PC-9 (cell line): ENCODE measurements around the gene EPHB4. TPM values are rescaled to one million over a fixed set of nuclear protein-coding genes. Genes with fewer than 3 reads are reported as not detected.

Experiments used
- BruUV-seq: library from RNA; stranded (reverse); fragments of 400-500 nt; replicated peaks from 2 replicates; lab custom pipeline; 2021; lab: Mats Ljungman, UMichigan
- CTCF ChIA-PET: fragments of 300-600 bp; sonication (Branson Sonifier 250); formaldehyde crosslinking; loops from one replicate; lab custom pipeline; 2022; ENCODE audit warnings: antibody characterized with exemption; lab: Charles Lee
- POLR2A ChIA-PET: fragments of 300-600 bp; sonication (Branson Sonifier 250); formaldehyde crosslinking; loops from one replicate; lab custom pipeline; 2022; ENCODE audit warnings: antibody characterized with exemption; ENCODE audit not compliant: unreplicated experiment; lab: Charles Lee
- DNase-seq, 2 experiments: peaks; one replicate each; pipeline versions ENCODE4 v3.0.0 to v3.0.0-alpha.2; 2015 to 2022; ENCODE audit warnings: mixed read lengths in 1 of 2
- H2AFZ ChIP-seq: fragments of 200-600 bp; sonication (generic); 2 replicates; pipeline ENCODE4 v1.8.1; 2017; ENCODE audit warnings: antibody characterized with exemption
- H3F3A ChIP-seq: fragments of 200-600 bp; sonication (generic); 2 replicates; pipeline ENCODE4 v1.8.1; 2017; ENCODE audit warnings: antibody characterized with exemption, mild to moderate bottlenecking, low read depth; ENCODE audit not compliant: insufficient read depth
- H3K27ac ChIP-seq: fragments of 200-600 bp; sonication (generic); 2 replicates; pipeline ENCODE4 v1.6.1; 2016; ENCODE audit warnings: mixed run types
- H3K27me3 ChIP-seq: fragments of 200-600 bp; sonication (generic); 2 replicates; pipeline ENCODE4 v1.6.1; 2016; ENCODE audit warnings: low read depth, mixed run types; ENCODE audit not compliant: insufficient read depth
- H3K36me3 ChIP-seq: fragments of 200-600 bp; sonication (generic); 2 replicates; pipeline ENCODE4 v1.6.1; 2016; ENCODE audit warnings: low read depth, mixed run types
- H3K4me1 ChIP-seq: fragments of 200-600 bp; sonication (generic); replicated peaks from 2 replicates; pipeline ENCODE4 v1.6.1; 2016; ENCODE audit warnings: mixed run types; ENCODE audit not compliant: insufficient read depth
- H3K4me2 ChIP-seq: fragments of 200-600 bp; sonication (generic); 2 replicates; pipeline ENCODE4 v1.6.1; 2017; ENCODE audit warnings: mixed run types
- H3K4me3 ChIP-seq: fragments of 200-600 bp; sonication (generic); 2 replicates; pipeline ENCODE4 v1.6.1; 2016; ENCODE audit warnings: mixed run types
- H3K79me2 ChIP-seq: fragments of 200-600 bp; sonication (generic); 2 replicates; pipeline ENCODE4 v1.6.1; 2017; ENCODE audit warnings: low read depth, mixed run types
- H3K9me2 ChIP-seq: fragments of 200-600 bp; sonication (generic); 2 replicates; pipeline ENCODE4 v1.8.1; 2017; ENCODE audit warnings: mild to moderate bottlenecking; ENCODE audit not compliant: insufficient read depth
- H3K9me3 ChIP-seq: fragments of 200-600 bp; sonication (generic); 2 replicates; pipeline ENCODE4 v1.8.1; 2016; ENCODE audit warnings: low read depth; ENCODE audit not compliant: insufficient read depth
- H4K20me1 ChIP-seq: fragments of 200-600 bp; sonication (generic); 2 replicates; pipeline ENCODE4 v1.8.1; 2017; ENCODE audit not compliant: insufficient read depth
- CTCF ChIP-seq: fragments of 200-600 bp; sonication (generic); conservative IDR thresholded peaks from 2 replicates; pipeline ENCODE4 v1.6.1; 2017; ENCODE audit warnings: mixed run types, antibody characterized with exemption, mild to moderate bottlenecking, moderate library complexity
- EZH2 ChIP-seq: fragments of 200-600 bp; sonication (generic); IDR thresholded peaks from 2 replicates; pipeline ENCODE4 v1.8.0; 2017; ENCODE audit warnings: antibody characterized with exemption, low read depth
- intact Hi-C: fragments of 100-400 bp; cut with micrococcal nuclease; formaldehyde crosslinking; loops from one replicate; pipeline ENCODE4 v1.10.0; 2022; ENCODE audit not compliant: unreplicated experiment
- total RNA-seq: library from RNA; stranded (reverse); gene quantifications from 2 replicates; pipeline ENCODE4 v1.2.3, GENCODE V29; 2021

EPHB4 gene
- total RNA-seq, 1 experiment from 2014 or later = 79.4 TPM

- Histone ChIP-seq H3K27ac (no peak overlapping the region), H4K20me1 (no peaks in the 10 kb centered on the region), H3K4me1 (no peaks in the 10 kb centered on the region), H3K4me3 (no peak overlapping the region), H2AFZ (no peak overlapping the region), H3K9me3 (no peaks in the 10 kb centered on the region), H3K4me2 (no peak overlapping the region), H3K79me2 (no peaks in the 10 kb centered on the region), H3K36me3 (no peaks in the 10 kb centered on the region), H3K27me3 (no peaks in the 10 kb centered on the region), H3K9me2 (no peaks in the 10 kb centered on the region), H3F3A (0 out of 2 replicates have a peak, but pooled peaks cover 3% of the 10 kb centered on the region)
- POLR2A ChIA-PET = interaction anchor here (0.7 kb wide), 1 partner anchor 57 kb away, joined by 3 read pairs; the partner anchor contains the start of gene UFSP1
- intact Hi-C loops = no loop called here
- TF ChIP-seq EZH2 = no peak
- no peak for TF ChIP-seq CTCF
- no TSS peak for BruUV-seq
- CTCF ChIA-PET = interaction anchor here (0.6 kb wide), 1 partner anchor 60 kb away, joined by 12 read pairs; no protein-coding TSS in a partner anchor
- DNase-seq = no peak
Observed at GRCh38 chr7:100832281-100832633, 4.9 kb upstream of the EPHB4 start.

DNA sequence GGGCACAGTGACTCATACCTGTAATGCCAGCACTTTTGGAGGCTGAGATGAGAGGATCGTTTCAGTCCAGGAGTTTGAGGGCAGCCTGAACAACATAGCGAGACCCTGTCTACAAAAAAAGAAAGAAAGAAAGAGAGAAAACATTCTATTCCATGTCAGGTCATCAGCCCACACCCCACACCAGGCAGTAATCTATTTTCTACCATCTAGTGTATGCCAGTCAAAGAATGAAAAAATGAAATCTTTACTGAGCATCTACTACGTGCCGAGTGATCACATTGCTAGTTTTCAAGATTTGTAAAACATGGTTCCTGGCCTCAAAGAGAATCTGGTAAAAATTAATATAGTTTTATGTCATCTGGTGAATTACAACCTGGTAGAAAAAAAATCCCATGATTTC is 3.1 kb upstream of the EPHB4 start:
- Histone ChIP-seq H3K36me3 (no peaks in the 10 kb centered on the region), H3F3A (0 out of 2 replicates have a peak, but pooled peaks cover 3% of the 10 kb centered on the region), H3K9me2 (no peaks in the 10 kb centered on the region), H3K9me3 (no peaks in the 10 kb centered on the region), H2AFZ (no peak overlapping the region), H4K20me1 (0 out of 2 replicates have a peak, but pooled peaks cover 4% of the 10 kb centered on the region), H3K4me2 (no peak overlapping the region), H3K4me3 (no peak overlapping the region), H3K4me1 (peaks cover 10% of the 10 kb centered on the region; the same call in 1 of the 2 replicates), H3K27me3 (no peaks in the 10 kb centered on the region), H3K27ac (no peak overlapping the region), H3K79me2 (peaks cover 4% of the 10 kb centered on the region; the same call in 1 of the 2 replicates)
- TF ChIP-seq CTCF = no peak
- no peak for TF ChIP-seq EZH2
- BruUV-seq = no TSS peak
- DNase-seq = no peak
- intact Hi-C loops = no loop called here
- POLR2A ChIA-PET = no interaction called here
- CTCF ChIA-PET = no interaction called here

DNA sequence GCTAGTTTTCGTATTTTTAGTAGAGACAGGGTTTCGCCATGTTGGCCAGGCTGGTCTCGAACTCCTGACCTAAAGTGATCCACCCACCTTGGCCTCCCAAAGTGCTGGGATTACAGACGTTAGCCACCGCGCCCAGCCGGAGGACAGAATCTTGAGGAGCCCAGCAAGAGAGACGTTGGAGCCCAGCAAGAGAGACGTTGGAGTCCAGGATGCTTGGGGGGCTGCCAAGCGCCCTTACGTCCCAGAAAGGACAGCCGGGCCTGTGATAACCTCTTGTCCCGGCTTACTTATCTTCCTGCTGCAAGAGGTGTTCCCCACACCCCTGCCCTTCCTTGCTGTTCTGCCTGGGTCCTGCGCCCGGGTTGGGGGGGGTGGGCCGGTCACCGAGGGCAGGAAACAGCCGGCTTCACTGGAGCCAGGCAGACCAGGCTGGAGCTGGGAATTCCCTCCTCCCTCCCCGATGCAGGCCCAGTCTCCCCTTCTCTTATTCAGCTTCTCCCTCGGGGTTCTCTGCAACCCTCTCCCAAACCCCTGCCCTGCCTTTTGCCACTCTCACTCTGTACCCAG is 1.9 kb upstream of the EPHB4 start:
- POLR2A ChIA-PET = no interaction called here
- Histone ChIP-seq H3K4me3 (no peak overlapping the region), H3K4me1 (peaks cover 12% of the 10 kb centered on the region; the same call in 1 of the 2 replicates), H2AFZ (no peak overlapping the region), H3F3A (0 out of 2 replicates have a peak, but pooled peaks cover 3% of the 10 kb centered on the region), H3K36me3 (no peaks in the 10 kb centered on the region), H3K27me3 (no peaks in the 10 kb centered on the region), H3K9me3 (no peaks in the 10 kb centered on the region), H3K9me2 (no peaks in the 10 kb centered on the region), H3K4me2 (no peak overlapping the region), H3K27ac (no peak overlapping the region), H3K79me2 (peaks cover 4% of the 10 kb centered on the region; the same call in 1 of the 2 replicates), H4K20me1 (0 out of 2 replicates have a peak, but pooled peaks cover 6% of the 10 kb centered on the region)
- intact Hi-C loops = loop anchor here (5.0 to 10.0 kb wide), 5 partner anchors 38 to 244 kb away; partner anchors contain the start of genes FBXO24, GIGYF1, LRCH4 and TRIP6
- DNase-seq = no peak
- TF ChIP-seq CTCF (no peak), EZH2 (no peak)
- no TSS peak for BruUV-seq
- CTCF ChIA-PET = no interaction called here
